Upper lobe of left lung (tissue), 4 donors: ENCODE measurements around the gene KNDC1.

ENCODE experiments used
- POLR2A ChIP-seq, 4 donors: fragments of 450-650 bp; IDR thresholded peaks; one replicate each; pipeline ENCODE4 v1.5.1; 2016 to 2017; ENCODE audit warnings: antibody characterized with exemption in 4 of 4, mild to moderate bottlenecking in 2 of 4
- TF ChIP-seq, protein P1 (sequence below), 6 experiments: fragments of 450-650 bp in 4 of 6; fragments of 200-600 bp in 2 of 6; sonication (generic) in 2 of 6; IDR thresholded peaks; one replicate each; pipeline ENCODE4 v1.5.1; 2016 to 2019; ENCODE audit warnings: antibody characterized with exemption in 6 of 6

DNA sequence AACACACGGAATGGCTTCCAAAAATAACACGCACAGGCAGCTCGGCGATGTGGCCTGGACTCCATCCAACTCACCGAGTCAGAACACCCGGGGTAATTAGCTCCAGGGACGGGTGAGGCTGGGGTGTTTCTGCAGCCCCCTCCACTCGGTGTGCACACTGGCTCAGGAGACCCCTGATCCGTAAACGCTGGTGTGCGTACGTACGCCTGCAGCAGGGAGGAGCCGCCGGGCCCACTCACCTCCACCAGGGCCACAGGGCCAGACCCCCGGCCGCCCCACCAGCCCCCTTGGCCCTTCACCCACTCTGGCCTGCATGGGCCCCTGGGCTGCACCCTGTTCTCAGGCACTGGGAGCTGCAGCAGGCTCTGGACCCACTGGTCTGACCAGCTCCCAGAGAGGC lies 47.6 kb downstream of the KNDC1 start:
- no peak for TF ChIP-seq POLR2A (IDR thresholded peaks at IDR 0.05)
- TF ChIP-seq, protein P1, sequence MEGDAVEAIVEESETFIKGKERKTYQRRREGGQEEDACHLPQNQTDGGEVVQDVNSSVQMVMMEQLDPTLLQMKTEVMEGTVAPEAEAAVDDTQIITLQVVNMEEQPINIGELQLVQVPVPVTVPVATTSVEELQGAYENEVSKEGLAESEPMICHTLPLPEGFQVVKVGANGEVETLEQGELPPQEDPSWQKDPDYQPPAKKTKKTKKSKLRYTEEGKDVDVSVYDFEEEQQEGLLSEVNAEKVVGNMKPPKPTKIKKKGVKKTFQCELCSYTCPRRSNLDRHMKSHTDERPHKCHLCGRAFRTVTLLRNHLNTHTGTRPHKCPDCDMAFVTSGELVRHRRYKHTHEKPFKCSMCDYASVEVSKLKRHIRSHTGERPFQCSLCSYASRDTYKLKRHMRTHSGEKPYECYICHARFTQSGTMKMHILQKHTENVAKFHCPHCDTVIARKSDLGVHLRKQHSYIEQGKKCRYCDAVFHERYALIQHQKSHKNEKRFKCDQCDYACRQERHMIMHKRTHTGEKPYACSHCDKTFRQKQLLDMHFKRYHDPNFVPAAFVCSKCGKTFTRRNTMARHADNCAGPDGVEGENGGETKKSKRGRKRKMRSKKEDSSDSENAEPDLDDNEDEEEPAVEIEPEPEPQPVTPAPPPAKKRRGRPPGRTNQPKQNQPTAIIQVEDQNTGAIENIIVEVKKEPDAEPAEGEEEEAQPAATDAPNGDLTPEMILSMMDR (IDR thresholded peaks at IDR 0.05) = no peak
